ENCODE data around the gene WASHC2A. TPM values are rescaled to one million over a fixed set of nuclear protein-coding genes. Genes with fewer than 3 reads are reported as not detected.
"Not testable (repeated sequence)": the region's sequence is repeated elsewhere in the genome, so short reads cannot be mapped to it uniquely, and the experiment has no call there.

Gene WASHC2A
- total RNA-seq, 1 donor from 2014 or later, result 58.5 TPM

DNA sequence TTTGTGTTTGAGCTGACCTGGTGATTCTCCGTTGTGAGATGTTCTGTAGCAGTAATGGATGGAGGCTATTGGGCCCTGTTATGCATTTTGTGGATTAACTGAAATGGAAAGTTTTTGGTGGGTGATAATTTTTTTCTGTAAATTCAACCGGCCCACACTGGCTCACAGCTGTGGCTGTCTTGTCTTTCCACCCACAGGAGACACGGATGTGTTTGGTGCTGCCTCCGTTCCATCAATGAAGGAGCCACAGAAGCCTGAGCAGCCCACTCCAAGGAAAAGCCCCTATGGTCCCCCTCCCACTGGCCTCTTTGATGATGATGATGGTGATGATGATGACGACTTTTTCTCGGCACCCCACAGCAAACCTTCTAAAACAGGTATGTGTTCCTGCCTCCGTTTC is 27.6 kb downstream of the WASHC2A start:
- H3K27me3 Mint-ChIP-seq (ENCODE audit: unreplicated experiment); H3K4me3 Mint-ChIP-seq (ENCODE audit: unreplicated experiment); H3K27ac Mint-ChIP-seq (ENCODE audit: unreplicated experiment); H3K9me3 Mint-ChIP-seq (ENCODE audit: unreplicated experiment); H3K4me1 Mint-ChIP-seq (ENCODE audit: low read depth, unreplicated experiment); DNase-seq; H3K36me3 Mint-ChIP-seq (ENCODE audit: unreplicated experiment): not testable (repeated sequence)

DNA sequence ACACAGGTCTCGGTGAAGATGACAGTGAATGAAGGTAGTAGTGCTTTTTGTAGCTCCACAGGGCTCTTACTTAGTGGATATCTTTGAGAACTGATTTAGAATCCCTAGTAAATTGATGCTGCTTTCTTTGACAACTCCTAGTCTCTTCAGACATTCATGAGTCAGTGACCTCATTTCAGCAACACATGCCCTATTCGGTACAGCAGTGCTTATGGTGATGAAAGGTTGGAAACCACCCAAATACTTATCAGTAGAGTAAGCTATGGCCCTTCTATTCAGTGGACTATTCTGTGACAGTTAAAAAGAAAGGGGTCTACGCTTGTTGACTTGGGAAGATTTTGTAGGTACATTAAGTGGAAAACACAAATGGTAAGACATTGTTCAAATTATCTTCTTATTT is 29.0 kb downstream of the WASHC2A start:
- H3K27me3 Mint-ChIP-seq (ENCODE audit: unreplicated experiment); H3K9me3 Mint-ChIP-seq (ENCODE audit: unreplicated experiment); H3K4me1 Mint-ChIP-seq (ENCODE audit: low read depth, unreplicated experiment); H3K36me3 Mint-ChIP-seq (ENCODE audit: unreplicated experiment); H3K4me3 Mint-ChIP-seq (ENCODE audit: unreplicated experiment); DNase-seq; H3K27ac Mint-ChIP-seq (ENCODE audit: unreplicated experiment): not testable (repeated sequence)

DNA sequence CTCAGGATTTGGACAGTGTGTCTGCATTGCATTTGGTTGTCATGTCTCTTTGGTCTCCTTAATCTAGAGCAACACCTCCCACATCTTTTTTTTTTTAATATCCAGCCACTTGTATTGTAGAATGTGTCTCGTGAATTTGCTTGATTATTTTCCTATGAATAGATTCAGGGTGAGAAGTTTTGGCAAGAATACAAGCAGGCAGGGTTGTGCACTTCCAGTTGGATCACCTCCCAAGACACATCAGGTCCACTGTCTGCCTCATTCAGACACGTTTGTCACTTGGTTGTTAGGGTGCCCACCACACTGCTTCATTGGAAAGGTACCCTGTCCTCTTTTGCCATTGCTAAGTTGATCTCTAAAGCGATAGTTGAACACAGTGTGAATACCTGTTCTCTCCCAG is 30.9 kb downstream of the WASHC2A start:
- not testable (repeated sequence) for DNase-seq; H3K4me3 Mint-ChIP-seq (ENCODE audit: unreplicated experiment); H3K27ac Mint-ChIP-seq (ENCODE audit: unreplicated experiment); H3K36me3 Mint-ChIP-seq (ENCODE audit: unreplicated experiment); H3K4me1 Mint-ChIP-seq (ENCODE audit: low read depth, unreplicated experiment); H3K9me3 Mint-ChIP-seq (ENCODE audit: unreplicated experiment); H3K27me3 Mint-ChIP-seq (ENCODE audit: unreplicated experiment)

DNA sequence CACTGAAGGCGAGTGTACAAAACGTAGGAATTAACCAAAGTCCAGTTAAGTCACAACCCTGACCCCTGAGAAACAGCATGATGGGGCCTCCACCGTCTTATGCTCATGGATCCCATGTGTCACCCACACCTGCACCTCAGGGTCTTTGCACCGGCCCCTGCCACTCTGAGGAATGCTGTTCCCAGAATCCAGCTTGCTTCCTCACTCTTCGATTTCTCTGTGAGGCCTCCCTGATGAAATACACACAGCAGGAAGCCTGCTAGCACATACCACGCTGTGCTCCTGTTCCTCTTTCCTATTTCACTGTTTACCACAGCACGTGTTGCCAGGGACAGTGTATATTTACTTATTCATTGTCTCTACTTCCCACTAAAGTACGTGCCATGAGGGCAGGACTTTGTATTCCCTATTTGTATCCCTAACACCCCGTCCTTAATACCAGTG is 33.4 kb downstream of the WASHC2A start:
- H3K4me1 Mint-ChIP-seq (ENCODE audit: low read depth, unreplicated experiment); H3K36me3 Mint-ChIP-seq (ENCODE audit: unreplicated experiment); DNase-seq; H3K4me3 Mint-ChIP-seq (ENCODE audit: unreplicated experiment); H3K9me3 Mint-ChIP-seq (ENCODE audit: unreplicated experiment); H3K27me3 Mint-ChIP-seq (ENCODE audit: unreplicated experiment): not testable (repeated sequence)
- peak overlapping the region; percentile 90 for H3K27ac Mint-ChIP-seq (ENCODE audit: unreplicated experiment)

- H3K27me3 Mint-ChIP-seq (ENCODE audit: unreplicated experiment); H3K27ac Mint-ChIP-seq (ENCODE audit: unreplicated experiment); H3K4me3 Mint-ChIP-seq (ENCODE audit: unreplicated experiment); H3K4me1 Mint-ChIP-seq (ENCODE audit: low read depth, unreplicated experiment); DNase-seq; H3K9me3 Mint-ChIP-seq (ENCODE audit: unreplicated experiment); H3K36me3 Mint-ChIP-seq (ENCODE audit: unreplicated experiment): not testable (repeated sequence)
Measured at GRCh38 chr10:50101747-50102146, 34.0 kb downstream of the WASHC2A start.

- not testable (repeated sequence) for H3K27me3 Mint-ChIP-seq (ENCODE audit: unreplicated experiment); H3K4me1 Mint-ChIP-seq (ENCODE audit: low read depth, unreplicated experiment); H3K4me3 Mint-ChIP-seq (ENCODE audit: unreplicated experiment); H3K9me3 Mint-ChIP-seq (ENCODE audit: unreplicated experiment); H3K27ac Mint-ChIP-seq (ENCODE audit: unreplicated experiment); DNase-seq; H3K36me3 Mint-ChIP-seq (ENCODE audit: unreplicated experiment)
Measured at GRCh38 chr10:50102267-50102666, 34.5 kb downstream of the WASHC2A start.

GRCh38 chr10:50108999-50109698 is 41.4 kb downstream of the WASHC2A start:
- not testable (repeated sequence) for H3K27ac Mint-ChIP-seq (ENCODE audit: unreplicated experiment); H3K4me1 Mint-ChIP-seq (ENCODE audit: low read depth, unreplicated experiment); H3K27me3 Mint-ChIP-seq (ENCODE audit: unreplicated experiment); H3K9me3 Mint-ChIP-seq (ENCODE audit: unreplicated experiment); DNase-seq; H3K36me3 Mint-ChIP-seq (ENCODE audit: unreplicated experiment); H3K4me3 Mint-ChIP-seq (ENCODE audit: unreplicated experiment)

- not testable (repeated sequence) for H3K9me3 Mint-ChIP-seq (ENCODE audit: unreplicated experiment); H3K36me3 Mint-ChIP-seq (ENCODE audit: unreplicated experiment); H3K4me3 Mint-ChIP-seq (ENCODE audit: unreplicated experiment); H3K27me3 Mint-ChIP-seq (ENCODE audit: unreplicated experiment); H3K4me1 Mint-ChIP-seq (ENCODE audit: low read depth, unreplicated experiment); DNase-seq; H3K27ac Mint-ChIP-seq (ENCODE audit: unreplicated experiment)
Measured at GRCh38 chr10:50112419-50113112, 44.8 kb downstream of the WASHC2A start.

- H3K27ac Mint-ChIP-seq (ENCODE audit: unreplicated experiment); H3K9me3 Mint-ChIP-seq (ENCODE audit: unreplicated experiment); H3K4me3 Mint-ChIP-seq (ENCODE audit: unreplicated experiment); DNase-seq; H3K27me3 Mint-ChIP-seq (ENCODE audit: unreplicated experiment); H3K36me3 Mint-ChIP-seq (ENCODE audit: unreplicated experiment); H3K4me1 Mint-ChIP-seq (ENCODE audit: low read depth, unreplicated experiment): not testable (repeated sequence)
Measured at GRCh38 chr10:50126765-50127164, 59.0 kb downstream of the WASHC2A start.

- H3K4me3 Mint-ChIP-seq (ENCODE audit: unreplicated experiment); H3K36me3 Mint-ChIP-seq (ENCODE audit: unreplicated experiment); H3K27ac Mint-ChIP-seq (ENCODE audit: unreplicated experiment); H3K9me3 Mint-ChIP-seq (ENCODE audit: unreplicated experiment); H3K4me1 Mint-ChIP-seq (ENCODE audit: low read depth, unreplicated experiment); DNase-seq; H3K27me3 Mint-ChIP-seq (ENCODE audit: unreplicated experiment): not testable (repeated sequence)
Measured at GRCh38 chr10:50127770-50128292, 60.1 kb downstream of the WASHC2A start.

DNA sequence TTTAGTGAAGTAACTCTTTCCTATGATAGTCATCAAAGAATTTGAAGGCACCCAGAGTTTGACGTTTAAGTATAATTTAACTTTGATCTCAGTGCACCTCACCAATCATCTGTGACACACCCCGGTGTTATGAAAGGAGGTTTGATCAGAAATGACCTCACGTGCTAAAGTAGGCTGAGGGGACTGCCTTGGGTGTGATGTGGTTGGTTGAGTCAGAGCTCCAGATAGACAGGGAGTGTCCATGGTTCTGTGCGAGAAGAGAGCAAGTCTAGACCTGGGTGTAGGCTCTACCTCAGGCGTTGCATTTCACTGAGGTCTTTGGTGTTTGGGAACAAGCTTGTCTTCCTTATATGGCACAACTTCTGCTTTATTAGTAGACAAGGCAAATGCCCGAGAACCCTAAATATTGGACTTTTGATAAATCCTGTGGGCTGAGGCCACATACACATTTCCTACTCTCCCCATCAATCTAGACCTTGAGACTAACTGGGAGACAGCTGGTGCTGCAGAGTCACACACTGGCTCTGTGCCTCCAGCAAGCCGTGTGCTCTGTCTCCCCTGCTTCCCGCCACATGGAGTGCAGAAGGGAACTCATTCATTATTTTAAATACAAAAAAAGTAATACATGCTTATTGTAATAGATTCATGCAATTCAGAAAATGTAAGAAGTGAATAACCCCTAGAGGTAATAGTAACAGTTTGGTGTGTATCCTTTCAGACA is 63.7 kb downstream of the WASHC2A start:
- not testable (repeated sequence) for DNase-seq; H3K4me1 Mint-ChIP-seq (ENCODE audit: low read depth, unreplicated experiment); H3K9me3 Mint-ChIP-seq (ENCODE audit: unreplicated experiment); H3K27me3 Mint-ChIP-seq (ENCODE audit: unreplicated experiment); H3K4me3 Mint-ChIP-seq (ENCODE audit: unreplicated experiment); H3K27ac Mint-ChIP-seq (ENCODE audit: unreplicated experiment); H3K36me3 Mint-ChIP-seq (ENCODE audit: unreplicated experiment)

DNA sequence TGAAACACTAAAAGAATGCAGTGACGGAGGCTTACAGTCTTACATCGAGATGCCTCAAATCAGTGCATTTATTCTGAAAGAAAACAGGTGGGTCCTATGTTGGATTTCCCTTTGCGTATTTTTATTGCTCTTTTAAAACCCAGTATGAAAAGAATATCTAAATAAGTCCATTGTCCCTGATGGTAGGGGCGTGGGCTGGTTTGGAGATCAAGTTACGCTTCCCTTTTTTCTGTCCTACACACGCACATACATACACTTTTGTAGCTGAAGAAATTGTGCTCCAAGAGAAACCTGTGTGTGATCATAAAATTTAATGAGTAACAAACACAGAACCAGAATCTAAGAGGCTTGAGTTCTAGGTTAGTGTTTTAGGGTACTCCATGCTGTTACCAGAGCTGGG is 64.6 kb downstream of the WASHC2A start:
- H3K27me3 Mint-ChIP-seq (ENCODE audit: unreplicated experiment); H3K4me3 Mint-ChIP-seq (ENCODE audit: unreplicated experiment); H3K9me3 Mint-ChIP-seq (ENCODE audit: unreplicated experiment); DNase-seq; H3K4me1 Mint-ChIP-seq (ENCODE audit: low read depth, unreplicated experiment); H3K27ac Mint-ChIP-seq (ENCODE audit: unreplicated experiment); H3K36me3 Mint-ChIP-seq (ENCODE audit: unreplicated experiment): not testable (repeated sequence)

Measured in glutamatergic neuron (in vitro differentiated cells).